ENCODE results near the gene CLDN3.
"Not testable (repeated sequence)": the region's sequence is repeated elsewhere in the genome, so short reads cannot be mapped to it uniquely, and the experiment has no call there.

The CLDN3 gene

GRCh38 chr7:73738220-73738611, 31.9 kb downstream of the CLDN3 start:
- peak; percentile 31 to 56 for DNase-seq (ENCODE audit: low read depth in 1 of 2, low spot score in 1 of 2)

- DNase-seq (ENCODE audit: low read depth in 1 of 2, low spot score in 1 of 2) = no peak
These were observed 32.4 kb downstream of the CLDN3 start for GRCh38 chr7:73737491-73738219.

GRCh38 chr7:73736885-73737284, 33.2 kb downstream of the CLDN3 start:
- no peak for DNase-seq (ENCODE audit: low read depth in 1 of 2, low spot score in 1 of 2)

DNA sequence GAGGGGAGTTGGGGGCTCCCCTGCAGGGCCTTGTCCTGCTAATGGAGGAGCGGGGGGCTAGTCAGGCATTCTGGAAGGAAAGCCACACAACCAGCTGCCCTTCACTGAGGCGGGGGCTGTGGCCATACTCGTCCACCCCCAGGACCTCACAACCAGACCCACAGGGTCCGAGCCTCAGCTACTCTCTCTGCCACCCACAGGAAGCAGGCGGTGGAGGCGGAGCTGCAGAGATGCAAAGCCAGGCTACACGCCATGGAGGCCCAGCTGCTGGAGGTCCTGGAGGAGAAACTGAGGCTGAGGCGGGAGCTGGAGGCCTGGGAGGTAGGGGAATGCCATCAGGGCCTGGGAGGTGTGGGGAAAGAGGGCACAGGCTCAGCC, 34.6 kb downstream of the CLDN3 start:
- DNase-seq (ENCODE audit: low read depth in 1 of 2, low spot score in 1 of 2) = no peak

GRCh38 chr7:73734619-73735527, 35.2 kb downstream of the CLDN3 start:
- peak; percentile 53 to 68 for DNase-seq (ENCODE audit: low read depth in 1 of 2, low spot score in 1 of 2)

- no peak for DNase-seq (ENCODE audit: low read depth in 1 of 2, low spot score in 1 of 2)
These were observed 37.7 kb downstream of the CLDN3 start for GRCh38 chr7:73732397-73732796.

- no peak for DNase-seq (ENCODE audit: low read depth in 1 of 2, low spot score in 1 of 2)
These were observed 39.6 kb downstream of the CLDN3 start for GRCh38 chr7:73730485-73730884.

DNA sequence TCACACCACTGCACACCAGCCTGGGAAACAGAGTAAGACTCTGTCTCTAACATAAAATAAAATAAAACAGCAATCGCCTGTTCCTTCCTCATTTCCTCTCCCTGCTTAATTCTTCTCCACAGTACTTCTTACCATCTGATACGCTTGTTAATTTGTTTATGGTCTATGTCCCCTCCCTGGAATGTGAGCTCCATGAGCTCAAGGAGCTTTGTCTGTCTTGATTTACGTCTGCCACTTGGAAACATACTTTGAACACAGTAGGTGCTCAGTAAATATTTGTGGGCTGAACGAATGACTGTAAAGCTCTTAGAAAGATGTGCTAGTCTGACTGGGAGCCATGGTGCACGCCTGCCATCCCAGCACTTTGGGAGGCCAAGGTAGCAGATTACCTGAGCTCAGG, 41.5 kb downstream of the CLDN3 start:
- no peak for DNase-seq (ENCODE audit: low read depth in 1 of 2, low spot score in 1 of 2)

DNA sequence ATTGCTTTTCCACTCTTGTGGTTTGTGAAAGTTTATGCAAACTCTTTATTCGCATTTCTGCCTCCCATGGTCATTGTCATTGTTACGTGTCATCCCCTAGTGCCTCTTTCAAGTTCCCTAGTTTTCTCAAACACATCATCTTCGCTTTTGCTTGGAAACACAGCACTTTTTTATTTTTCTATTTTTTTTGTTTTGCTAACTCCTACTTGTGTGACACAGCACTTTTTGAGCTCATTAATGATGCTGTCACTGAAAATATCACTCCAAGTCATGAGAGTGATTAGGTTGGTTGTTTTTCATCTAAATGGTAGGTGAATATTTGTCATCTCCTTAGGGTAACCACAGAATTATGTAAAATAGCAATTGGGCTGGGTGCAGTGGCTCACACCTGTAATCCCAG, 42.1 kb downstream of the CLDN3 start:
- no peak for DNase-seq (ENCODE audit: low read depth in 1 of 2, low spot score in 1 of 2)

DNA sequence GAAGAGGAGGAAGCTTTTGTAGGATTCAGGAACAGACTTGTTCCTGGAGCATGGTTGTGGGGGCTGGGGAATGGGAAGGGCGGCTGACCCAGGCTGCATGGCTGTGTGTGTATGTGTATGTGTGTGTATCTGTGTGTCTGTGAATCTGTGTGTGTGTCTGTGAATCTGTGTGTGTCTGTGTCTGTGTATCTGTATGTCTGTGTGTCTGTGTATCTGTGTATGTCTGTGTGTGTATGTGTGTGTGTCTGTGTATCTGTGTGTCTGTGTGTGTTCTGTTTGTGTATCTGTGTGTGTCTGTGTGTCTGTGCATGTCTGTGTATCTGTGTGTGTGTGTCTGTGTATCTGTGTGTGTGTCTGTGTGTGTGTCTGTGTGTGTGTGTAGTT, 44.0 kb downstream of the CLDN3 start:
- no peak for DNase-seq (ENCODE audit: low read depth in 1 of 2, low spot score in 1 of 2)

- no peak for DNase-seq (ENCODE audit: low read depth in 1 of 2, low spot score in 1 of 2)
These were observed 46.3 kb downstream of the CLDN3 start for GRCh38 chr7:73723813-73724212.

- no peak for DNase-seq (ENCODE audit: low read depth in 1 of 2, low spot score in 1 of 2)
These were observed 47.3 kb downstream of the CLDN3 start for GRCh38 chr7:73722785-73723184.

GRCh38 chr7:73722182-73722581, 47.9 kb downstream of the CLDN3 start:
- not testable (repeated sequence) for DNase-seq (ENCODE audit: low read depth in 1 of 2, low spot score in 1 of 2)

GRCh38 chr7:73721377-73721817, 48.7 kb downstream of the CLDN3 start:
- DNase-seq (ENCODE audit: low read depth in 1 of 2, low spot score in 1 of 2) = no peak

DNA sequence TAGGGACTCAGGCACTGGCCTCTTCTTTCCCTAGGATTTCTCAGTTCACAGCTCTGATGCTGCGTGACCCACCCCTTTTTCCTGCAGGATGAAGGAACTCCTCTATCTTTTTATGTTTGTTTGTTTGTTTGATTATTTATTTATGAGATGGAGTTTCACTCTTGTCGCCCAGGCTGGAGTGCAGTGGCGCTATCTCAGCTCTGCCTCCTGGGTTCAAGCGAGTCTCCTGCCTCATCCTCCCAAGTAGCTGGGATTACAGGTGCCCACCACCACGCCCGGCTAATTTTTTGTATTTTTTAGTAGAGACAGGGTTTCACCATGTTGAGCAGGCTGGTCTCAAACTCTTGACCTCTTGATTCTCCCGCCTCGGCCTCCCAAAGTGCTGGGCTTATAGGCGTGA, 49.6 kb downstream of the CLDN3 start:
- not testable (repeated sequence) for DNase-seq (ENCODE audit: low read depth in 1 of 2, low spot score in 1 of 2)

DNA sequence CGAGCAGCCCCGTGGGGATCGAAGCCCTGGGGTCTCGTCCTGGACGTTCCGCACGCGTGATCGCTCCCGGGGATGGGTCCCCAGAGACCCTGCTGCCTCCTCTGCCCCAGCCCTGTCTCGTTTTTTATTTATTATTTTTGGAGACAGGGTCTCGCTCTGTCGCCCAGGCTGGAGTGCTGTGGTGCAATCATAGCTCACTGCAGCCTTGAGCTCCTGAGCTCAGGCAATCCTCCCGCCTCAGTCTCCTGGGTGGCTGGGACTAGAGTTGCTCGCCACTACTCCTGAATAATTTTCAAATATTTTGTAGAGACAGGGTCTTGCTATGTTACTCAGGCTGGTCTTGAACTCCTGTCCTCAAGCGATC, 50.3 kb downstream of the CLDN3 start:
- no peak for DNase-seq (ENCODE audit: low read depth in 1 of 2, low spot score in 1 of 2)
